ENCODE measurements around the gene NPAS2.

Gene NPAS2

GRCh38 chr2:100948942-100949811 lies 129.2 kb downstream of the NPAS2 start:
- DNase-seq, result no peak

GRCh38 chr2:100952512-100952911 lies 132.6 kb downstream of the NPAS2 start:
- DNase-seq, result no peak

GRCh38 chr2:100953406-100954043 lies 133.6 kb downstream of the NPAS2 start:
- no peak for DNase-seq

- DNase-seq, result no peak
These were observed 134.1 kb downstream of the NPAS2 start for GRCh38 chr2:100954044-100954420.

- no peak for DNase-seq
These were observed 135.3 kb downstream of the NPAS2 start for GRCh38 chr2:100955226-100955625.

- DNase-seq, result no peak
These were observed 136.1 kb downstream of the NPAS2 start for GRCh38 chr2:100956081-100956480.

- no peak for DNase-seq
These were observed 138.2 kb downstream of the NPAS2 start for GRCh38 chr2:100957996-100958653.

GRCh38 chr2:100959225-100959880 lies 139.4 kb downstream of the NPAS2 start:
- no peak for DNase-seq

GRCh38 chr2:100960688-100961087 lies 140.7 kb downstream of the NPAS2 start:
- DNase-seq, result no peak

- no peak for DNase-seq
These were observed 142.6 kb downstream of the NPAS2 start for GRCh38 chr2:100962366-100963025.

GRCh38 chr2:100963026-100963375 lies 143.1 kb downstream of the NPAS2 start:
- no peak for DNase-seq

GRCh38 chr2:100964222-100964621 lies 144.3 kb downstream of the NPAS2 start:
- DNase-seq, result no peak

- DNase-seq, result no peak
These were observed 144.8 kb downstream of the NPAS2 start for GRCh38 chr2:100964681-100965169.

- no peak for DNase-seq
These were observed 145.7 kb downstream of the NPAS2 start for GRCh38 chr2:100965596-100965995.

- DNase-seq, result no peak
These were observed 147.8 kb downstream of the NPAS2 start for GRCh38 chr2:100967716-100968115.

GRCh38 chr2:100968146-100969145 lies 148.5 kb downstream of the NPAS2 start:
- DNase-seq, result no peak

- no peak for DNase-seq
These were observed 150.1 kb downstream of the NPAS2 start for GRCh38 chr2:100969998-100970397.

- no peak for DNase-seq
These were observed 151.3 kb downstream of the NPAS2 start for GRCh38 chr2:100971221-100971620.

- no peak for DNase-seq
These were observed 152.5 kb downstream of the NPAS2 start for GRCh38 chr2:100972452-100972851.

GRCh38 chr2:100974712-100975520 lies 155.0 kb downstream of the NPAS2 start:
- no peak for DNase-seq

GRCh38 chr2:100975521-100975785 lies 155.5 kb downstream of the NPAS2 start:
- DNase-seq, result no peak
